Neural cell (in vitro differentiated cells): Measurements from ENCODE around the gene APOOL. TPM values are rescaled to one million over a fixed set of nuclear protein-coding genes. Genes with fewer than 3 reads are reported as not detected.

Experiments used
- H2AFZ ChIP-seq: fragments of 200-600, 300-800 bp; sonication (generic), shearing (Covaris generic); 2 replicates; pipeline ENCODE4 v1.6.0; 2014; ENCODE audit warnings: low read depth, mild to moderate bottlenecking, antibody characterized with exemption, low read length, moderate library complexity
- H3F3A ChIP-seq: fragments of 200-600 bp; shearing (Covaris generic); 2 replicates; pipeline ENCODE4 v1.6.1; 2016; ENCODE audit warnings: mild to moderate bottlenecking, moderate library complexity, mixed read lengths, antibody characterized with exemption, low read length; ENCODE audit not compliant: insufficient read depth, poor library complexity, severe bottlenecking
- H3K27ac ChIP-seq: fragments of 200-600, 300-800 bp; sonication (generic), shearing (Covaris generic); 2 replicates; pipeline ENCODE4 v1.5.1; 2014; ENCODE audit warnings: mild to moderate bottlenecking, low read length, moderate library complexity
- H3K27me3 ChIP-seq: fragments of 300-800, 200-600 bp; sonication (generic), shearing (Covaris generic); 2 replicates; pipeline ENCODE4 v1.6.0; 2014; ENCODE audit warnings: mild to moderate bottlenecking, low read depth, low read length, moderate library complexity; ENCODE audit not compliant: insufficient read depth
- H3K36me3 ChIP-seq: fragments of 300-800, 200-600 bp; sonication (generic), shearing (Covaris generic); 2 replicates; pipeline ENCODE4 v1.5.1; 2014; ENCODE audit warnings: mild to moderate bottlenecking, antibody characterized with exemption, low read length, moderate library complexity; ENCODE audit not compliant: insufficient read depth
- H3K4me2 ChIP-seq: fragments of 300-800, 200-600 bp; sonication (generic), shearing (Covaris generic); 2 replicates; pipeline ENCODE4 v1.6.0; 2014; ENCODE audit warnings: mild to moderate bottlenecking, low read length
- H3K4me3 ChIP-seq: fragments of 300-800, 200-600 bp; sonication (generic), shearing (Covaris generic); 2 replicates; pipeline ENCODE4 v1.5.1; 2014; ENCODE audit warnings: mild to moderate bottlenecking, low read length, moderate library complexity
- H3K79me2 ChIP-seq: fragments of 200-600 bp; shearing (Covaris generic); replicated peaks from 2 replicates; pipeline ENCODE4 v1.6.0; 2014; ENCODE audit warnings: mild to moderate bottlenecking, low read length, moderate library complexity; ENCODE audit not compliant: insufficient read depth
- H3K9ac ChIP-seq: fragments of 300-800, 200-600 bp; sonication (generic), shearing (Covaris generic); 2 replicates; pipeline ENCODE4 v1.6.1; 2016; ENCODE audit warnings: mild to moderate bottlenecking, low read length, mixed read lengths
- H3K9me2 ChIP-seq: fragments of 200-600 bp; shearing (Covaris generic); 2 replicates; pipeline ENCODE4 v1.6.1; 2016; ENCODE audit warnings: mild to moderate bottlenecking, low read length, mixed read lengths; ENCODE audit not compliant: insufficient read depth
- H3K9me3 ChIP-seq: fragments of 200-600, 300-800 bp; sonication (generic), shearing (Covaris generic); 2 replicates; pipeline ENCODE4 v1.6.1; 2016; ENCODE audit warnings: mild to moderate bottlenecking, mixed run types, low read length, moderate library complexity, mixed read lengths
- H4K20me1 ChIP-seq: fragments of 200-600 bp; shearing (Covaris generic); 2 replicates; pipeline ENCODE4 v1.6.1; 2016; ENCODE audit warnings: mild to moderate bottlenecking, mixed run types; ENCODE audit not compliant: insufficient read depth
- CTCF ChIP-seq: fragments of 450-650 bp; IDR thresholded peaks from 2 replicates; pipeline ENCODE4 v1.5.1; 2014; ENCODE audit warnings: antibody characterized with exemption, mild to moderate bottlenecking, moderate library complexity; ENCODE audit not compliant: poor library complexity, severe bottlenecking
- EP300 ChIP-seq: fragments of 450-650 bp; conservative IDR thresholded peaks from 2 replicates; pipeline ENCODE4 v1.6.1; 2014; ENCODE audit warnings: antibody characterized with exemption, mild to moderate bottlenecking, moderate library complexity; ENCODE audit not compliant: poor library complexity, severe bottlenecking
- EZH2 ChIP-seq: fragments of 200-600, 300-800 bp; shearing (Covaris generic), sonication (generic); IDR thresholded peaks from 2 replicates; pipeline ENCODE4 v1.6.1; 2014; ENCODE audit warnings: antibody characterized with exemption, low read length, borderline replicate concordance, mild to moderate bottlenecking; ENCODE audit not compliant: insufficient read depth, poor library complexity, severe bottlenecking
- MXI1 ChIP-seq: fragments of 450-650 bp; conservative IDR thresholded peaks from 2 replicates; pipeline ENCODE4 v1.6.1; 2014; ENCODE audit warnings: antibody characterized with exemption, mild to moderate bottlenecking; ENCODE audit not compliant: poor library complexity, severe bottlenecking
- POLR2AphosphoS5 ChIP-seq: IDR thresholded peaks from 2 replicates; pipeline ENCODE4 v1.6.1; 2012
- RAD21 ChIP-seq: fragments of 450-650 bp; conservative IDR thresholded peaks from 2 replicates; pipeline ENCODE4 v1.6.1; 2014; ENCODE audit warnings: antibody characterized with exemption, mild to moderate bottlenecking, moderate library complexity
- SMC3 ChIP-seq: fragments of 450-650 bp; conservative IDR thresholded peaks from 2 replicates; pipeline ENCODE4 v1.6.1; 2014; ENCODE audit warnings: antibody characterized with exemption, mild to moderate bottlenecking, moderate library complexity; ENCODE audit not compliant: poor library complexity
- TAF1 ChIP-seq: IDR thresholded peaks from 2 replicates; pipeline ENCODE4 v1.6.1; 2012; ENCODE audit warnings: low read depth
- polyA plus RNA-seq: library from polyadenylated mRNA; depleted of rRNA; stranded (reverse); fragments of >200 nt; gene quantifications from 2 replicates; pipeline ENCODE4 v1.2.3, GENCODE V29; 2014
- TF ChIP-seq, protein P1 (sequence below): IDR thresholded peaks from 2 replicates; pipeline ENCODE4 v1.6.1; 2012; ENCODE audit warnings: borderline replicate concordance

APOOL gene
- polyA plus RNA-seq, 1 donor from 2014 or later = 3.6 TPM

- TF ChIP-seq POLR2AphosphoS5 (no peak), EZH2 (no peak), EP300 (no peak), TAF1 (no peak), SMC3 (no peak), RAD21 (no peak), MXI1 (no peak), CTCF (no peak)
- TF ChIP-seq, protein P1, sequence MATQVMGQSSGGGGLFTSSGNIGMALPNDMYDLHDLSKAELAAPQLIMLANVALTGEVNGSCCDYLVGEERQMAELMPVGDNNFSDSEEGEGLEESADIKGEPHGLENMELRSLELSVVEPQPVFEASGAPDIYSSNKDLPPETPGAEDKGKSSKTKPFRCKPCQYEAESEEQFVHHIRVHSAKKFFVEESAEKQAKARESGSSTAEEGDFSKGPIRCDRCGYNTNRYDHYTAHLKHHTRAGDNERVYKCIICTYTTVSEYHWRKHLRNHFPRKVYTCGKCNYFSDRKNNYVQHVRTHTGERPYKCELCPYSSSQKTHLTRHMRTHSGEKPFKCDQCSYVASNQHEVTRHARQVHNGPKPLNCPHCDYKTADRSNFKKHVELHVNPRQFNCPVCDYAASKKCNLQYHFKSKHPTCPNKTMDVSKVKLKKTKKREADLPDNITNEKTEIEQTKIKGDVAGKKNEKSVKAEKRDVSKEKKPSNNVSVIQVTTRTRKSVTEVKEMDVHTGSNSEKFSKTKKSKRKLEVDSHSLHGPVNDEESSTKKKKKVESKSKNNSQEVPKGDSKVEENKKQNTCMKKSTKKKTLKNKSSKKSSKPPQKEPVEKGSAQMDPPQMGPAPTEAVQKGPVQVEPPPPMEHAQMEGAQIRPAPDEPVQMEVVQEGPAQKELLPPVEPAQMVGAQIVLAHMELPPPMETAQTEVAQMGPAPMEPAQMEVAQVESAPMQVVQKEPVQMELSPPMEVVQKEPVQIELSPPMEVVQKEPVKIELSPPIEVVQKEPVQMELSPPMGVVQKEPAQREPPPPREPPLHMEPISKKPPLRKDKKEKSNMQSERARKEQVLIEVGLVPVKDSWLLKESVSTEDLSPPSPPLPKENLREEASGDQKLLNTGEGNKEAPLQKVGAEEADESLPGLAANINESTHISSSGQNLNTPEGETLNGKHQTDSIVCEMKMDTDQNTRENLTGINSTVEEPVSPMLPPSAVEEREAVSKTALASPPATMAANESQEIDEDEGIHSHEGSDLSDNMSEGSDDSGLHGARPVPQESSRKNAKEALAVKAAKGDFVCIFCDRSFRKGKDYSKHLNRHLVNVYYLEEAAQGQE = no peak
- Histone ChIP-seq H3K27ac (no peak overlapping the region), H3F3A (no peaks in the 10 kb centered on the region), H3K9me2 (no peaks in the 10 kb centered on the region), H3K4me2 (no peak overlapping the region), H3K79me2 (no peaks in the 10 kb centered on the region), H3K9me3 (no peaks in the 10 kb centered on the region), H2AFZ (no peak overlapping the region), H3K27me3 (no peaks in the 10 kb centered on the region), H3K4me3 (no peak overlapping the region), H4K20me1 (no peaks in the 10 kb centered on the region), H3K9ac (no peak overlapping the region), H3K36me3 (no peaks in the 10 kb centered on the region)
These were observed 22.5 kb downstream of the APOOL start for GRCh38 chrX:85026170-85026569.

GRCh38 chrX:85029043-85029442, 25.4 kb downstream of the APOOL start:
- H2AFZ ChIP-seq = no peak overlapping the region
- no peak overlapping the region for H3K9ac ChIP-seq
- TF ChIP-seq, protein P1 = no peak
- TF ChIP-seq POLR2AphosphoS5 = no peak
- TF ChIP-seq SMC3 = no peak
- TF ChIP-seq CTCF = no peak
- TF ChIP-seq TAF1 = no peak
- TF ChIP-seq MXI1 = no peak
- TF ChIP-seq EZH2 = no peak
- H3K9me2 ChIP-seq = no peaks in the 10 kb centered on the region
- no peaks in the 10 kb centered on the region for H4K20me1 ChIP-seq
- H3K4me2 ChIP-seq = no peak overlapping the region
- H3K27me3 ChIP-seq = no peaks in the 10 kb centered on the region
- H3K79me2 ChIP-seq = no peaks in the 10 kb centered on the region
- no peak overlapping the region for H3K27ac ChIP-seq
- no peaks in the 10 kb centered on the region for H3K36me3 ChIP-seq
- no peaks in the 10 kb centered on the region for H3F3A ChIP-seq
- H3K4me3 ChIP-seq = no peak overlapping the region
- H3K9me3 ChIP-seq = no peaks in the 10 kb centered on the region
